Gastrocnemius medialis (tissue), 4 donors: Measurements from ENCODE around the gene UCK2.

Experiments
- CTCF ChIP-seq, 5 experiments: fragments of 450-650 bp in 3 of 5; fragments of 200-600 bp in 2 of 5; sonication (generic) in 2 of 5; IDR thresholded peaks in 4 of 5; conservative IDR thresholded peaks in 1 of 5; 1 replicate in 4 of 5; 2 replicates in 1 of 5; pipeline ENCODE4 v1.5.1; 2016 to 2019; ENCODE audit warnings: antibody characterized with exemption in 5 of 5, mild to moderate bottlenecking in 3 of 5, moderate library complexity in 3 of 5
- POLR2A ChIP-seq, 2 donors: fragments of 450-650 bp; IDR thresholded peaks; one replicate each; pipeline ENCODE4 v1.6.1; 2017; ENCODE audit warnings: antibody characterized with exemption in 2 of 2, mild to moderate bottlenecking in 2 of 2, moderate library complexity in 2 of 2

GRCh38 chr1:165894591-165894990 lies 67.2 kb downstream of the UCK2 start:
- TF ChIP-seq CTCF (IDR thresholded peaks at IDR 0.05 in 4 of 5, conservative IDR thresholded peaks at IDR 0.05 in 1 of 5) (no peak), POLR2A (IDR thresholded peaks at IDR 0.05) (no peak)
